ENCODE results near the gene CYTH1. TPM values are rescaled to one million over a fixed set of nuclear protein-coding genes. Genes with fewer than 3 reads are reported as not detected.

The CYTH1 gene
- polyA plus RNA-seq, 1 of the 3 experiments (the other 2 are of a cell fraction) = 23.8 TPM

DNA sequence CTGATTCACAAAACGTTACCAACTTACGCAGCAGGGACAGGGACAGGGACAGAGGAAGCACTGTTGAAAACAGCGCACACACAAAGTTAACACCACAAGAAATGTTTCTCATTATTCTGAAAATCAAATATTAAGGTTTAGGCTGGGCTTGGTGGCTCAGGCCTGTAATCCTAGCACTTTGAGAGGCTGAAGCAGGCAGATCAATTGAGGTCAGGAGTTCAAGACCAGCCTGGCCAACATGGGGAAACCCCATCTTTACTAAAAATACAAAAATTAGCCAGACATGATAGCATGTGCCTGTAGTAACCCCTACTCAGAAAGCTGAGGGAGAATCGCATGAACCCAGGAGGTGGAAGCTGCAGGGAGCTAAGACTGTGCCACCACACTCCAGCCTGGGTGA is 4.2 kb downstream of the CYTH1 start:
- no peaks in the 10 kb centered on the region for H3K9me2 ChIP-seq
- no peak overlapping the region for H3K4me3 ChIP-seq (ENCODE audit: low read depth in 2 of 2, low read length in 1 of 2)
- no peak overlapping the region for H2AFZ ChIP-seq (ENCODE audit: low read depth)
- H3K79me2 ChIP-seq (ENCODE audit: insufficient read depth) = peaks cover 88% of the 10 kb centered on the region
- H3K27ac ChIP-seq (ENCODE audit: low read depth in 2 of 2, low read length in 1 of 2) = no peak overlapping the region
- DNase-seq = no peak
- 96% methylated on average over 4 of the region's 4 CpGs for whole genome bisulfite sequencing (ENCODE audit: low lambda C conversion rate)
- peaks cover 0 to 8% of the 10 kb centered on the region in 2 experiments; a peak in 1 of 4 replicates for H3K4me1 ChIP-seq (ENCODE audit: control insufficient read depth in 1 of 2, insufficient read depth in 2 of 2, low read depth in 1 of 2, low read length in 1 of 2)
- no peaks in the 10 kb centered on the region for H3K27me3 ChIP-seq (ENCODE audit: insufficient read depth)
- peaks cover 10% of the 10 kb centered on the region for H4K20me1 ChIP-seq (ENCODE audit: insufficient read depth)
- H3K9me3 ChIP-seq = no peaks in the 10 kb centered on the region
- POLR2A ChIA-PET = no interaction called here
- peaks cover 3% of the 10 kb centered on the region for H3F3A ChIP-seq (replicated peaks; ENCODE audit: insufficient read depth)
- no peaks in the 10 kb centered on the region for H3K36me3 ChIP-seq (replicated peaks in 1 of 2; ENCODE audit: control insufficient read depth in 1 of 2, insufficient read depth in 2 of 2, low read length in 1 of 2)
- CTCF ChIA-PET = interaction anchor here (1.2 to 1.3 kb wide), 2 partner anchors 16 to 20 kb away, joined by 3 read pairs; no protein-coding TSS in a partner anchor
- no peak for TF ChIP-seq ELF1 (IDR thresholded peaks at IDR 0.05)
- no peak for TF ChIP-seq NFIC (IDR thresholded peaks at IDR 0.05; ENCODE audit: borderline replicate concordance)
- TF ChIP-seq GABPA (IDR thresholded peaks at IDR 0.05; ENCODE audit: low read depth) = no peak
- no peak for TF ChIP-seq RCOR1 (IDR thresholded peaks at IDR 0.05; ENCODE audit: low read length)
- TF ChIP-seq RFX5 (IDR thresholded peaks at IDR 0.05; ENCODE audit: low read length) = no peak
- no peak for TF ChIP-seq RAD21 (IDR thresholded peaks at IDR 0.05; ENCODE audit: low read length)
- no peak for TF ChIP-seq FOXM1 (IDR thresholded peaks at IDR 0.05; ENCODE audit: low read depth)
- TF ChIP-seq, protein P1, sequence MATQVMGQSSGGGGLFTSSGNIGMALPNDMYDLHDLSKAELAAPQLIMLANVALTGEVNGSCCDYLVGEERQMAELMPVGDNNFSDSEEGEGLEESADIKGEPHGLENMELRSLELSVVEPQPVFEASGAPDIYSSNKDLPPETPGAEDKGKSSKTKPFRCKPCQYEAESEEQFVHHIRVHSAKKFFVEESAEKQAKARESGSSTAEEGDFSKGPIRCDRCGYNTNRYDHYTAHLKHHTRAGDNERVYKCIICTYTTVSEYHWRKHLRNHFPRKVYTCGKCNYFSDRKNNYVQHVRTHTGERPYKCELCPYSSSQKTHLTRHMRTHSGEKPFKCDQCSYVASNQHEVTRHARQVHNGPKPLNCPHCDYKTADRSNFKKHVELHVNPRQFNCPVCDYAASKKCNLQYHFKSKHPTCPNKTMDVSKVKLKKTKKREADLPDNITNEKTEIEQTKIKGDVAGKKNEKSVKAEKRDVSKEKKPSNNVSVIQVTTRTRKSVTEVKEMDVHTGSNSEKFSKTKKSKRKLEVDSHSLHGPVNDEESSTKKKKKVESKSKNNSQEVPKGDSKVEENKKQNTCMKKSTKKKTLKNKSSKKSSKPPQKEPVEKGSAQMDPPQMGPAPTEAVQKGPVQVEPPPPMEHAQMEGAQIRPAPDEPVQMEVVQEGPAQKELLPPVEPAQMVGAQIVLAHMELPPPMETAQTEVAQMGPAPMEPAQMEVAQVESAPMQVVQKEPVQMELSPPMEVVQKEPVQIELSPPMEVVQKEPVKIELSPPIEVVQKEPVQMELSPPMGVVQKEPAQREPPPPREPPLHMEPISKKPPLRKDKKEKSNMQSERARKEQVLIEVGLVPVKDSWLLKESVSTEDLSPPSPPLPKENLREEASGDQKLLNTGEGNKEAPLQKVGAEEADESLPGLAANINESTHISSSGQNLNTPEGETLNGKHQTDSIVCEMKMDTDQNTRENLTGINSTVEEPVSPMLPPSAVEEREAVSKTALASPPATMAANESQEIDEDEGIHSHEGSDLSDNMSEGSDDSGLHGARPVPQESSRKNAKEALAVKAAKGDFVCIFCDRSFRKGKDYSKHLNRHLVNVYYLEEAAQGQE (IDR thresholded peaks at IDR 0.05; ENCODE audit: low read depth, low read length) = no peak
- TF ChIP-seq GATA2 (CRISPR knock-in tag; IDR thresholded peaks at IDR 0.05) = no peak
- TF ChIP-seq, protein P2, sequence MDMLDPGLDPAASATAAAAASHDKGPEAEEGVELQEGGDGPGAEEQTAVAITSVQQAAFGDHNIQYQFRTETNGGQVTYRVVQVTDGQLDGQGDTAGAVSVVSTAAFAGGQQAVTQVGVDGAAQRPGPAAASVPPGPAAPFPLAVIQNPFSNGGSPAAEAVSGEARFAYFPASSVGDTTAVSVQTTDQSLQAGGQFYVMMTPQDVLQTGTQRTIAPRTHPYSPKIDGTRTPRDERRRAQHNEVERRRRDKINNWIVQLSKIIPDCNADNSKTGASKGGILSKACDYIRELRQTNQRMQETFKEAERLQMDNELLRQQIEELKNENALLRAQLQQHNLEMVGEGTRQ (IDR thresholded peaks at IDR 0.05; ENCODE audit: borderline replicate concordance, low read depth, low read length) = no peak
- TF ChIP-seq RXRA (IDR thresholded peaks at IDR 0.05; ENCODE audit: borderline replicate concordance, low read depth) = no peak
- no peak for TF ChIP-seq YY1 (IDR thresholded peaks at IDR 0.05; ENCODE audit: low read depth)
- no peak for TF ChIP-seq NRF1 (IDR thresholded peaks at IDR 0.05; ENCODE audit: low read depth, low read length)
- TF ChIP-seq SMC3 (IDR thresholded peaks at IDR 0.05; ENCODE audit: low read depth, low read length) = no peak
- TF ChIP-seq, protein P3, sequence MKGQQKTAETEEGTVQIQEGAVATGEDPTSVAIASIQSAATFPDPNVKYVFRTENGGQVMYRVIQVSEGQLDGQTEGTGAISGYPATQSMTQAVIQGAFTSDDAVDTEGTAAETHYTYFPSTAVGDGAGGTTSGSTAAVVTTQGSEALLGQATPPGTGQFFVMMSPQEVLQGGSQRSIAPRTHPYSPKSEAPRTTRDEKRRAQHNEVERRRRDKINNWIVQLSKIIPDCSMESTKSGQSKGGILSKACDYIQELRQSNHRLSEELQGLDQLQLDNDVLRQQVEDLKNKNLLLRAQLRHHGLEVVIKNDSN (IDR thresholded peaks at IDR 0.05; ENCODE audit: borderline replicate concordance, low read depth) = no peak
- TF ChIP-seq TAF1 (IDR thresholded peaks at IDR 0.05; ENCODE audit: borderline replicate concordance, low read depth, low read length) = no peak
- no peak overlapping the region for H3K4me2 ChIP-seq
- no peak overlapping the region for H3K9ac ChIP-seq
